ENCODE results near the gene PSME2. TPM values are rescaled to one million over a fixed set of nuclear protein-coding genes. Genes with fewer than 3 reads are reported as not detected.

The PSME2 gene
- polyA plus RNA-seq, 6 donors from 2014 or later: 257 to 514 (median 294) TPM

GRCh38 chr14:24156840-24157239 is 10.4 kb upstream of the PSME2 start:
- Mint-ChIP-seq H3K36me3 (peaks cover 6 to 18% of the 10 kb centered on the region in 2 donors), H3K27me3 (no peaks in the 10 kb centered on the region), H3K4me1 (peaks cover 16 to 24% (median 20%) of the 10 kb centered on the region in 3 donors), H3K9me3 (no peaks in the 10 kb centered on the region), H3K27ac (peak overlapping the region in 4 of 6 donors; percentile 8 to 47 (median 19)), H3K4me3 (peak overlapping the region in 1 of 8 donors; percentile 57)
- DNase-seq (no peak), ATAC-seq (ENCODE audit: low read depth in 2 of 2) (no peak)

GRCh38 chr14:24155100-24155499 is 8.7 kb upstream of the PSME2 start:
- Mint-ChIP-seq H3K36me3 (peaks cover 6 to 24% of the 10 kb centered on the region in 2 donors), H3K27ac (no peak overlapping the region), H3K9me3 (no peaks in the 10 kb centered on the region), H3K4me3 (no peak overlapping the region), H3K27me3 (no peaks in the 10 kb centered on the region), H3K4me1 (peaks cover 9 to 17% (median 16%) of the 10 kb centered on the region in 3 donors)
- ATAC-seq (ENCODE audit: low read depth in 2 of 2): no peak
- no peak for DNase-seq

GRCh38 chr14:24151404-24152080 is 5.1 kb upstream of the PSME2 start:
- Mint-ChIP-seq H3K27me3 (no peaks in the 10 kb centered on the region), H3K36me3 (peaks cover 6 to 17% of the 10 kb centered on the region in 2 donors), H3K9me3 (no peaks in the 10 kb centered on the region), H3K4me1 (peaks cover 24 to 37% (median 26%) of the 10 kb centered on the region in 3 donors), H3K4me3 (peak overlapping the region in 1 of 8 donors; percentile 43), H3K27ac (no peak overlapping the region)
- ATAC-seq (ENCODE audit: low read depth in 2 of 2) (no peak), DNase-seq (no peak)

GRCh38 chr14:24150993-24151392 is 4.6 kb upstream of the PSME2 start:
- ATAC-seq (ENCODE audit: low read depth in 2 of 2): no peak
- no peak overlapping the region for H3K27ac Mint-ChIP-seq
- H3K36me3 Mint-ChIP-seq: peaks cover 6 to 15% of the 10 kb centered on the region in 2 donors

GRCh38 chr14:24150567-24150966 is 4.2 kb upstream of the PSME2 start:
- no peak overlapping the region for H3K27ac Mint-ChIP-seq

More at GRCh38 chr14:24150993-24151392, 4.6 kb upstream of the PSME2 start:
- peaks cover 29 to 42% (median 31%) of the 10 kb centered on the region in 3 donors for H3K4me1 Mint-ChIP-seq
- H3K4me3 Mint-ChIP-seq: peak overlapping the region in 1 of 8 donors; percentile 15
- no peaks in the 10 kb centered on the region for H3K9me3 Mint-ChIP-seq
- DNase-seq: no peak
- H3K27me3 Mint-ChIP-seq: no peaks in the 10 kb centered on the region

GRCh38 chr14:24150061-24150460 is 3.7 kb upstream of the PSME2 start:
- Mint-ChIP-seq H3K27me3 (no peaks in the 10 kb centered on the region), H3K4me1 (peaks cover 34 to 45% (median 38%) of the 10 kb centered on the region in 3 donors), H3K36me3 (peaks cover 0 to 7% of the 10 kb centered on the region in 2 donors), H3K27ac (no peak overlapping the region), H3K4me3 (peak overlapping the region in 1 of 8 donors; percentile 99), H3K9me3 (no peaks in the 10 kb centered on the region)
- DNase-seq: no peak
- ATAC-seq (ENCODE audit: low read depth in 2 of 2): no peak

More at GRCh38 chr14:24150567-24150966, 4.2 kb upstream of the PSME2 start:
- DNase-seq: no peak
- no peaks in the 10 kb centered on the region for H3K9me3 Mint-ChIP-seq
- peaks cover 1 to 10% of the 10 kb centered on the region in 2 donors for H3K36me3 Mint-ChIP-seq
- no peaks in the 10 kb centered on the region for H3K27me3 Mint-ChIP-seq
- H3K4me3 Mint-ChIP-seq: peak overlapping the region in 2 of 8 donors; percentile 15 to 34
- H3K4me1 Mint-ChIP-seq: peaks cover 31 to 44% (median 33%) of the 10 kb centered on the region in 3 donors
- ATAC-seq (ENCODE audit: low read depth in 2 of 2): no peak

- Mint-ChIP-seq H3K4me3 (peak overlapping the region; percentile 35 to 99 (median 59)), H3K9me3 (no peaks in the 10 kb centered on the region), H3K36me3 (peaks cover 3 to 8% of the 10 kb centered on the region in 2 donors), H3K27me3 (no peaks in the 10 kb centered on the region), H3K4me1 (peaks cover 34 to 48% (median 42%) of the 10 kb centered on the region in 3 donors), H3K27ac (no peak overlapping the region)
- DNase-seq (no peak), ATAC-seq (ENCODE audit: low read depth in 2 of 2) (no peak)
Observed at GRCh38 chr14:24149302-24149969, 3.0 kb upstream of the PSME2 start.

- Mint-ChIP-seq H3K4me3 (peak overlapping the region; percentile 88 to 100 (median 96)), H3K27ac (peak overlapping the region in 5 of 6 donors; percentile 37 to 86 (median 72)), H3K9me3 (no peaks in the 10 kb centered on the region), H3K4me1 (peaks cover 43 to 53% (median 52%) of the 10 kb centered on the region in 3 donors), H3K27me3 (no peaks in the 10 kb centered on the region), H3K36me3 (peaks cover 7 to 15% of the 10 kb centered on the region in 2 donors)
- no peak for ATAC-seq (ENCODE audit: low read depth in 2 of 2)
- DNase-seq: no peak
Observed at GRCh38 chr14:24147761-24148428, 1.5 kb upstream of the PSME2 start.

- DNase-seq: peak; percentile 97
- Mint-ChIP-seq H3K27ac (peak within 1 kb of the TSS; percentile 86 to 99 (median 96)), H3K9me3 (no peaks in the 10 kb centered on the region), H3K4me1 (peaks cover 46 to 58% (median 53%) of the 10 kb centered on the region in 3 donors), H3K36me3 (peaks cover 7 to 15% of the 10 kb centered on the region in 2 donors), H3K27me3 (no peaks in the 10 kb centered on the region), H3K4me3 (peak within 1 kb of the TSS; percentile 89 to 100 (median 99))
- peak; percentile 81 to 84 for ATAC-seq (ENCODE audit: low read depth in 2 of 2)
Observed at GRCh38 chr14:24146978-24147760, 759 bp upstream of the PSME2 start, which contains the start of gene RNF31. TSS of gene RNF31 (plus strand) at chr14:24147498. CDS start at chr14:24147699, 201 bp downstream.

- no peaks in the 10 kb centered on the region for H3K9me3 Mint-ChIP-seq
- peaks cover 7 to 14% of the 10 kb centered on the region in 2 donors for H3K36me3 Mint-ChIP-seq
- H3K27ac Mint-ChIP-seq: peak overlapping the region; percentile 86 to 99 (median 96)
- DNase-seq (no peak), ATAC-seq (ENCODE audit: low read depth in 2 of 2) (no peak)
- no peaks in the 10 kb centered on the region for H3K27me3 Mint-ChIP-seq
- peak overlapping the region; percentile 89 to 100 (median 99) for H3K4me3 Mint-ChIP-seq
- H3K4me1 Mint-ChIP-seq: peaks cover 48 to 63% (median 56%) of the 10 kb centered on the region in 3 donors
Observed at GRCh38 chr14:24145690-24146452, 539 bp downstream of the PSME2 start.

GRCh38 chr14:24145219-24145618 is 1.2 kb downstream of the PSME2 start:
- Mint-ChIP-seq H3K27ac (peak overlapping the region in 2 of 6 donors; percentile 55 to 86), H3K27me3 (no peaks in the 10 kb centered on the region), H3K36me3 (peaks cover 7 to 8% of the 10 kb centered on the region in 2 donors), H3K9me3 (no peaks in the 10 kb centered on the region), H3K4me1 (peaks cover 48 to 66% (median 55%) of the 10 kb centered on the region in 3 donors), H3K4me3 (peak overlapping the region in 6 of 8 donors; percentile 89 to 100 (median 99))
- DNase-seq: no peak
- ATAC-seq (ENCODE audit: low read depth in 2 of 2): no peak

GRCh38 chr14:24144451-24144850 is 2.0 kb downstream of the PSME2 start:
- Mint-ChIP-seq H3K27ac (peak overlapping the region in 3 of 6 donors; percentile 2 to 86 (median 73)), H3K36me3 (peaks cover 7 to 8% of the 10 kb centered on the region in 2 donors), H3K4me3 (peak overlapping the region in 7 of 8 donors; percentile 12 to 99 (median 43)), H3K27me3 (no peaks in the 10 kb centered on the region), H3K9me3 (no peaks in the 10 kb centered on the region), H3K4me1 (peaks cover 50 to 69% (median 53%) of the 10 kb centered on the region in 3 donors)
- DNase-seq (no peak), ATAC-seq (ENCODE audit: low read depth in 2 of 2) (no peak)

Data from naive B cell (primary cell).